ENCODE measurements around the gene TP53TG3. TPM values are rescaled to one million over a fixed set of nuclear protein-coding genes. Genes with fewer than 3 reads are reported as not detected.
"Not testable (repeated sequence)": the region's sequence is repeated elsewhere in the genome, so short reads cannot be mapped to it uniquely, and the experiment has no call there.

The TP53TG3 gene, protein sequence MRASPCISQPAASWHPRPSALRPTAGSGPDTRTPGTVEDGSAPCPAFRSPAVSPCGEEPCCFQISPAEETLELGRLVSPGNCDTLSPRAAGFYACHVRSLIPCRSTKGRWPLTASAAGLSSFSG
- not detected for total RNA-seq

DNA sequence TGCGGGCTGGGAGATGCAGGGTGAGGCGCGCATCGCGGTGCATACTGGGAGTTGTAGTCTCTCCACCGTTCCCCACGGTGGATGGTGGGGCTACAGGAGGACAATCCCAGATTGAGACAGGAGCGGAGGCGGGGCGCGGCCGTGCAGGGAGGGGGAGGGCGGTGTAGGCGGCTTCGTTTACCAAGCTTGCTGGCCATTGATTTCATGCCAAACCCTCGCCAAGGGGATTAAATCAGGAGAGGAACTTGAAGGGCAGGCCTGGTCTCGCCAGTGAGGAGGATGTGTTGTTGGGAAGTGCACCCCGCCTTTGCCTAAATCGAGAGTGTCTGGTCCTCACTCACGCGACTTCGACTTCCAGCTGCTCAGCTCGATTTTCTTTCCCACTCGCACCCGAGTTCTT is at the start of gene TP53TG3:
Gene TP53TG3 (minus strand): TSS at position 101 of the 400 bp plus-strand sequence. CDS start 68 bp downstream, at position 33.
- H3K36me3 ChIP-seq; H3K9me3 ChIP-seq; H3K27ac ChIP-seq; H3K27me3 ChIP-seq; H3K4me1 ChIP-seq; intact Hi-C loops (cut with DNase I; ENCODE audit: low total_unique reads); H3K4me3 ChIP-seq; DNase-seq: not testable (repeated sequence)

DNA sequence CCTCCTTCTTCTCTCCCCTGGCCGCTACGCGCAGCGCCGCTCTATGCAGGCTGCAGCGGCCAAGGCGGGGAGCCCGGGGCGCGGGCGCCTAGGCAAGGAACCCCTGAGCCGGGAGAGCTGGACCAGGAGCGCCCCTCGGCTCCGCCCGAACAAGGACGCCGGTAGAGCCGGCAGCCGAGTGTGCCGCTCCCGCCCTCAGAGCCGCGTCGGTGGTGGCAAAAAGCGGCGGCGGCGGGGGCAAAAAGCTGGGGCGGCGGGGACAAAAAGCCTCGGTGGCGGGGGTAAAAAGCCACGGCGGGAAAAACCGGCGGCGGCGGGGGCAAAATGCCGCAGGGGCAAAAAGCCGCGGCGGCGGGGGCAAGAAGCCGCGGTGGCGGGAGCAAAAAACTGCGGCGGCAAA is 25.1 kb downstream of the TP53TG3 start:
- intact Hi-C loops (cut with DNase I; ENCODE audit: low total_unique reads); DNase-seq; H3K4me3 ChIP-seq; H3K9me3 ChIP-seq; H3K27ac ChIP-seq; H3K27me3 ChIP-seq; H3K36me3 ChIP-seq; H3K4me1 ChIP-seq: not testable (repeated sequence)

DNA sequence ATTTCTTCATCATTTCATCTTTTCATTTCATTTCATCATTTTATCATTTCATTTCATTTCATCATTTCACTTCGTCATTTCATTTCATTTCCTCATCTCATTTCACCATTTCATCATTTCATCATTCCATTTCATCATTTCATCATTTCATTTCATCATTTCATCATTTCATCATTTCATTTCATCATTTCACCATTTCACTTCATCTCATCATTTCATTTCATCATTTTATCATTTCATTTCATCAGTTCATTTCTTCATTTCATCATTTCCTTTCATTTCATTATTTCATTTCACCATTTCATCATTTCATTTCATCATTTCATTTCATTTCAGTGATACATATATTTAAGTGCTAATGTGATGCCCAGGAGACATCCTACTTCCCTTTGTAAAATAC is 28.4 kb downstream of the TP53TG3 start:
- H3K27me3 ChIP-seq; H3K36me3 ChIP-seq; intact Hi-C loops (cut with DNase I; ENCODE audit: low total_unique reads); DNase-seq; H3K4me3 ChIP-seq; H3K27ac ChIP-seq; H3K4me1 ChIP-seq; H3K9me3 ChIP-seq: not testable (repeated sequence)

DNA sequence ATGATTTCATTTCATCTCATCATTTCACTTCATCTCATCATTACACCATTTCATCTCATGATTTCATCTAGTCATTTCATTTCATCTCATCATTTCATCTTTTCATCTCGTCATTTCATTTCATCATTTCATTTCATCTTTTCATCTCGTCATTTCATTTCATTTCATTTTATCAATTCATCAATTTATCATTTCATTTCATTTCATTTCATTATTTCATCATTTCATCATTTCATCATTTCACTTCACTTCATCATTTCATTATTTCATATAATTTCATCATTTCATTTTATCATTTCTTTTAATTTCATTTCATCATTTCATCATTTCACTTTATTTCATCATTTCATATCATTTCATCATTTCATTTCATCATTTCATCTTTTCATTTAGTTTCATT is 29.2 kb downstream of the TP53TG3 start:
- H3K27me3 ChIP-seq; H3K36me3 ChIP-seq; H3K27ac ChIP-seq; H3K4me3 ChIP-seq; H3K4me1 ChIP-seq; H3K9me3 ChIP-seq; intact Hi-C loops (cut with DNase I; ENCODE audit: low total_unique reads); DNase-seq: not testable (repeated sequence)

DNA sequence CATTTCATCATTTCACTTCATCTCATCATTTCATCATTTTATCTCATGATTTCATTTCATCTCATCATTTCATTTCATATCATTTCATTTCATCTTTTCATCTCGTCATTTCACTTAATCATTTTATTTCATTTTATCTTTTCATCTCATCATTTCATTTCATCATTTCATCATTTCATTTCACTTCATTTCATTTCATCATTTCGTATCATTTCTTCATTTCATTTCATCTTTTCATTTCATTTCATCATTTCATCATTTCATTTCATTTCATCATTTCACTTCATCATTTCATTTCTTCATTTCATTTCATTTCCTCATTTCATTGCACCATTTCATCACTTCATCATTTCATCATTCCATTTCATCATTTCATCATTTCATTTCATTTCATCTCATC is 29.8 kb downstream of the TP53TG3 start:
- DNase-seq; H3K4me3 ChIP-seq; H3K27ac ChIP-seq; H3K36me3 ChIP-seq; H3K4me1 ChIP-seq; H3K9me3 ChIP-seq; H3K27me3 ChIP-seq; intact Hi-C loops (cut with DNase I; ENCODE audit: low total_unique reads): not testable (repeated sequence)

DNA sequence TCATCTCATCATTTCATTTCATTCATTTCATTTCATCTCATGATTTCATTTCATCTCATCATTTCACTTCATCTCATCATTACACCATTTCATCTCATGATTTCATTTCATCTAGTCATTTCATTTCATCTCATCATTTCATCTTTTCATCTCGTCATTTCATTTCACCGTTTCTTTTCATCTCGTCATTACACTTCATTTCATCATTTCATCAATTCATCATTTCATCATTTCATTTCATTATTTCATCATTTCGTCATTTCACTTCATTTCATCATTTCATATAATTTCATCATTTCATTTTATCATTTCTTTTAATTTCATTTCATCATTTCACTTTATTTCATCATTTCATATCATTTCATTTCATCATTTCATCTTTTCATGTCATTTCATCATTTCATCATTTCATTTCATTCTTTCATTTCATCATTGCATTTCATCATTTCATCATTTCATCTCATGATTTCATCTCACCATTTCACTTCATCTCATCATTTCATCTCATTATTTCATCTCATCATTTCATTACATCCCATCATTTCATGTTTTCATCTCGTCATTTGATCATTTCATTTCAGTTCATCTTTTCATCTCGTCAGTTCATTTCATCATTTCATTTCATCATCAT is 30.6 kb downstream of the TP53TG3 start:
- intact Hi-C loops (cut with DNase I; ENCODE audit: low total_unique reads); H3K27me3 ChIP-seq; H3K4me3 ChIP-seq; H3K4me1 ChIP-seq; H3K36me3 ChIP-seq; H3K9me3 ChIP-seq; DNase-seq; H3K27ac ChIP-seq: not testable (repeated sequence)

DNA sequence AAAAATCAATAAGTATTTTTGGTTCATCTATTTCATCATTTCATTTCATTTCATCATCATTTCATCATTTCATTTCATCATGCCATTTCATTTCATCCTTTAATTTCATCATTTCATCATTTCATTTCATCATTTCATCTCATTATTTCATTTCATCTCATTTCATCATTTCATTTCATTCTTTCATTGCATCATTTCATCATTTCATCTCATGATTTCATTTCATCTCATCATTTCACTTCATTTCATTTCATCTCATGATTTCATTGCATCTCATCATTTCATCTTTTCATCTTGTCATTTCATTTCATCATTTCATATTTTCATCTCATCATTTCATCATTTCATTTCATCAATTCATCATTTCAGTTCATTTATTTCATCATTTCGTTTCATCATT is 31.2 kb downstream of the TP53TG3 start:
- H3K4me3 ChIP-seq; H3K27me3 ChIP-seq; H3K9me3 ChIP-seq; intact Hi-C loops (cut with DNase I; ENCODE audit: low total_unique reads); H3K4me1 ChIP-seq; DNase-seq; H3K27ac ChIP-seq; H3K36me3 ChIP-seq: not testable (repeated sequence)

DNA sequence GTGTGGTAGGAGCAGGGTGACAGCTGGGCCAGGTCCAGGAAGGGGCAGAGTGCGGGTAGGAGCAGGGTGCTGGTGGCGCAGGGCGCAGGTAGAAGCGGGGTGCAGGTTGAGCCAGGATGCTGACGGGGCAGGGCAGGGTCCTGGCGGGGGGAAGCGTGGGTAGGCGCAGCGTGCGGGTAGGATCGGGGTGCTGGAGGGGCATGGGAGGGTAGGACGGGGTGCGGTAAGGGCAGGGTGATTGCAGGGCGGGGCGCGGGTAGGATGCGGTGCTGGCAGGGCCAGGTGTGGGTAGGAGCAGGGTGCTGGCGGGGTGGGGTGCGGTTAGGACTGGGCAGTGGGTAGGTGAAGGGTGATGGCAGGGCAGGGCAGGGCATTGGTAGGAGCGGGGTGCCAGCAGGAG is 38.4 kb downstream of the TP53TG3 start:
- H3K27ac ChIP-seq; H3K9me3 ChIP-seq; H3K36me3 ChIP-seq; H3K4me3 ChIP-seq; DNase-seq; intact Hi-C loops (cut with DNase I; ENCODE audit: low total_unique reads); H3K4me1 ChIP-seq; H3K27me3 ChIP-seq: not testable (repeated sequence)

DNA sequence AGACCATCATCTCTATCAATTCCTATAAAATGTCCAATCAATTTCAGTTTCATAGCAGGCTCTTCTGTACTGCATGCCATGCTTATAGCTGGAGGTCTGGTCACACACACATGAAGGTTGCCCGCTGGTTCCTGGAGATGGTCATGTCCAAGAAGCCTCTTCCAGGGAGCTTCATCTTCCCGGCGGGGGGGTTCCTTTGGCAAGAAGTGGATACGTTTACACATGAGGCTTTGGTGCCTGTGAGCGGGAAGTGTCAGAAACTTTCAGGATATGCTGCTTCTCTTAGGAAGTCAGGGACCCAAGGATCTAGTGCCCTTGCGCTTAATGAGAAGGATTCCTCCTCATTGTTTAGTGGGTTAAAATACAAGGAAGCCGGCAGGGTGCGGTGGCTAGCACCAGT is 43.9 kb downstream of the TP53TG3 start:
- H3K27me3 ChIP-seq; H3K9me3 ChIP-seq; H3K4me3 ChIP-seq; intact Hi-C loops (cut with DNase I; ENCODE audit: low total_unique reads); H3K27ac ChIP-seq; H3K4me1 ChIP-seq; DNase-seq; H3K36me3 ChIP-seq: not testable (repeated sequence)

Small RNA genes within 50 kb of the gene (small RNA-seq; reads per million reads assigned to genes)
- gene AC138907.6: not detected
